Nephron (organoid): ENCODE results near the gene KRTAP13-2.

Source experiments
- H3K27ac Mint-ChIP-seq, 3 experiments: 2 replicates each; pipeline ENCODE4 v1.8.0; 2020; ENCODE audit warnings: mixed read lengths in 3 of 3, mild to moderate bottlenecking in 2 of 3, moderate library complexity in 1 of 3
- H3K27me3 Mint-ChIP-seq: 2 replicates; pipeline ENCODE4 v1.8.0; 2021; ENCODE audit warnings: low read depth, mild to moderate bottlenecking, moderate library complexity, mixed read lengths
- H3K36me3 Mint-ChIP-seq: 2 replicates; pipeline ENCODE4 v1.8.0; 2020; ENCODE audit warnings: low read depth, mixed read lengths
- H3K4me1 Mint-ChIP-seq: 2 replicates; pipeline ENCODE4 v1.8.0; 2020; ENCODE audit warnings: mixed read lengths
- H3K4me3 Mint-ChIP-seq, 3 experiments: 2 replicates each; pipeline ENCODE4 v1.8.0; 2020; ENCODE audit warnings: mild to moderate bottlenecking in 3 of 3, mixed read lengths in 3 of 3, moderate library complexity in 2 of 3
- H3K9me3 Mint-ChIP-seq: 2 replicates; pipeline ENCODE4 v1.8.0; 2020; ENCODE audit warnings: mixed read lengths
- TF ChIP-seq, protein P1 (sequence below), 3 experiments: fragments of 200-600 bp; sonication (generic); IDR thresholded peaks; one replicate each; pipeline ENCODE4 v1.5.0; 2021; ENCODE audit warnings: antibody characterized with exemption in 3 of 3; ENCODE audit not compliant: unreplicated experiment in 3 of 3

Gene KRTAP13-2

DNA sequence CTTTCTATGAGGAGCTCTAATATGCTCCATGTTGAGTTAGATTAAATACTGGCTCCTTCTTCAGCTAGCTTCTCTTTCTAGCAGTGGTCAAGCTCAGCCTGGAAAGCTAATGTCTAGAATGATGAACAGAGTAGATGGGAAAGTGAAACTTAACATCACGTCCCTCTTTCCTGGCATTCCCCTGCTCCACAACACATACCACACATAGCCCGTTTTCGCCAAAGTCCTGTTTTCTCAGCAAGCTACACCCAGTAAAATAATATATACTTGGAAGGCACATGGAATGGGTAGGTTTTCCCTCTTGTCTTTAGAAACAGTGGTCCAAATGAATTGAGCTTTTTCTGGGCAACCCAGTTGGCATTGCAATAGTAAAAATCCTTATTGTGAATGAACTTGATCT lies 38.3 kb downstream of the KRTAP13-2 start:
- Mint-ChIP-seq H3K4me1 (no peaks in the 10 kb centered on the region), H3K27me3 (no peaks in the 10 kb centered on the region), H3K36me3 (no peaks in the 10 kb centered on the region), H3K4me3 (no peak overlapping the region), H3K27ac (no peak overlapping the region), H3K9me3 (no peaks in the 10 kb centered on the region)
- TF ChIP-seq, protein P1, sequence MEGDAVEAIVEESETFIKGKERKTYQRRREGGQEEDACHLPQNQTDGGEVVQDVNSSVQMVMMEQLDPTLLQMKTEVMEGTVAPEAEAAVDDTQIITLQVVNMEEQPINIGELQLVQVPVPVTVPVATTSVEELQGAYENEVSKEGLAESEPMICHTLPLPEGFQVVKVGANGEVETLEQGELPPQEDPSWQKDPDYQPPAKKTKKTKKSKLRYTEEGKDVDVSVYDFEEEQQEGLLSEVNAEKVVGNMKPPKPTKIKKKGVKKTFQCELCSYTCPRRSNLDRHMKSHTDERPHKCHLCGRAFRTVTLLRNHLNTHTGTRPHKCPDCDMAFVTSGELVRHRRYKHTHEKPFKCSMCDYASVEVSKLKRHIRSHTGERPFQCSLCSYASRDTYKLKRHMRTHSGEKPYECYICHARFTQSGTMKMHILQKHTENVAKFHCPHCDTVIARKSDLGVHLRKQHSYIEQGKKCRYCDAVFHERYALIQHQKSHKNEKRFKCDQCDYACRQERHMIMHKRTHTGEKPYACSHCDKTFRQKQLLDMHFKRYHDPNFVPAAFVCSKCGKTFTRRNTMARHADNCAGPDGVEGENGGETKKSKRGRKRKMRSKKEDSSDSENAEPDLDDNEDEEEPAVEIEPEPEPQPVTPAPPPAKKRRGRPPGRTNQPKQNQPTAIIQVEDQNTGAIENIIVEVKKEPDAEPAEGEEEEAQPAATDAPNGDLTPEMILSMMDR (IDR thresholded peaks at IDR 0.05; ENCODE audit: unreplicated experiment in 3 of 3), result no peak

DNA sequence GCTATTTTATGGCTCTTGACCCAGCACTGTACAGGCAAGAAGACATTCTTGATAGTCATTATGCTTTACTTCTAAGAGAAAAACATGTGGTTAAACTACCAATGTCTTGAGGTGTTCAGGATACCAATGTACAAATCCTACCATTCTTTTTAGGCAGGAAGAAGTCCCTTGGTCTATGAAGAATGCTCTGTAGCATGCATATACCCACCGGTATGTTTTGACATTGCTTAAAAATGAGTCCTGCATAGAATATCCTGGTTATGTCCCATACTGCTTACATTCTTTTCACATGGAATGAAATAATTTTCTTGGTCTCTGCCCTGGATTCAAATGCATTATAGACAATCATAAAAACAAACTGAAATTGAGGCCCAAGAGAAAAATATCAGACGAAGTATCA lies 39.4 kb downstream of the KRTAP13-2 start:
- no peaks in the 10 kb centered on the region for H3K4me1 Mint-ChIP-seq

DNA sequence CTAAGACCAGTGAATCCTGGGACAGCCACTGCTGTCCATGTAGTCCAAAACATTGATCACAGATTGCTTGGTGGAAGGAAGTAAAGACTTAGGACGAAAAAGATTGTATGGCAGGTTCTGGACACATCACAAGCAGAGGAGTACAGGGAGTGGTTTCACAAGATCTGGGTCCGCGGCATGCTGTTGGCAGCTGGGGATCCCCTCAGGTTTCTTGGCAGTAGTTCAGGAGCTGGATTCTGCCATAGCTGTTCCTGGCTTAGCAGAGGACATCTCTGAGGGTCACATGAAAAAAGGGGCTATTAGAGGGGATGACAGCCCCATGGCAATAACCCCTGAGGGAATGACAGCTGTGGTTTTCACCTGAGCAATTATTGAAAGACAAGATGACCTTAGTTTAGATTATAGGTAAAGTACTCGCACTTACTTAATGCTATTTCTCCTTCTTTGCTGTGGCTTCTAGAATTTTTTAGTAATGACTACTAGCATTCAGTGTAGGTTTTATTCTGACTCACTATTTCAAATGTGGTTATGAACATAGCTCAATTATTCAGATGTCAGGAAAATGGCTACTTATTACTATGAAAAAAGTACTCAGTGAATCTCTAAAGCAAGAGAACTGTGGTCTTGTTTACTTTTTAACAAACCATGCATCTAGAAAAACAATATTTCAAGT lies 42.7 kb downstream of the KRTAP13-2 start:
- no peaks in the 10 kb centered on the region for H3K27me3 Mint-ChIP-seq
- H3K27ac Mint-ChIP-seq, result no peak overlapping the region
- no peak overlapping the region for H3K4me3 Mint-ChIP-seq
- TF ChIP-seq, protein P1 (IDR thresholded peaks at IDR 0.05; ENCODE audit: unreplicated experiment in 3 of 3), result no peak
- H3K4me1 Mint-ChIP-seq, result no peaks in the 10 kb centered on the region
- H3K36me3 Mint-ChIP-seq, result no peaks in the 10 kb centered on the region
- H3K9me3 Mint-ChIP-seq, result no peaks in the 10 kb centered on the region

More for the DNA sequence above, 39.4 kb downstream of the KRTAP13-2 start:
- Mint-ChIP-seq H3K27me3 (no peaks in the 10 kb centered on the region), H3K9me3 (no peaks in the 10 kb centered on the region), H3K27ac (no peak overlapping the region), H3K4me3 (no peak overlapping the region), H3K36me3 (no peaks in the 10 kb centered on the region)
- TF ChIP-seq, protein P1 (IDR thresholded peaks at IDR 0.05; ENCODE audit: unreplicated experiment in 3 of 3), result no peak

DNA sequence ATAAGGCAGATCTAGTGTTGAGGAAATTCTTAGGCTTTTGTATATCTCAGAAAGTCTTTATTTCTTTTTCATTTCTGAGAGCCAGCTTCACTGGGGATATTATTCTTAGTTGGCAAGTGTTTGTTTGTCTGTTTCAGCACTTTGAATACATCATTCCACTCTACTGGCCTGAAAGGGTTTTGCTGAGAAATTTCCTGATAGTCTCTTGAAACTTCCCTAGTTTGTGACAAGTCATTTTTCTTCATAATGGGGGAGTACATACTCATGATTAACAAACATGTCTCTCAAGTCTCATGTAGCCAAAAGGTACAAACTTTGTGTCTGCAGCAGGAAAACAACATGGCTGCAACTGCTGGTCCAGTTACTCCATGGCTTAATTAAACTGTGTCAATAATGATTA lies 45.7 kb downstream of the KRTAP13-2 start:
- H3K27me3 Mint-ChIP-seq, result no peaks in the 10 kb centered on the region
- H3K4me3 Mint-ChIP-seq, result no peak overlapping the region
- H3K9me3 Mint-ChIP-seq, result no peaks in the 10 kb centered on the region
- no peaks in the 10 kb centered on the region for H3K36me3 Mint-ChIP-seq
- H3K27ac Mint-ChIP-seq, result no peak overlapping the region
- TF ChIP-seq, protein P1 (IDR thresholded peaks at IDR 0.05; ENCODE audit: unreplicated experiment in 3 of 3), result no peak
- H3K4me1 Mint-ChIP-seq, result no peaks in the 10 kb centered on the region
